ENCODE results near the gene PRPF18. TPM values are rescaled to one million over a fixed set of nuclear protein-coding genes. Genes with fewer than 3 reads are reported as not detected.

Gene PRPF18
- total RNA-seq, 1 experiment from 2014 or later, result 13.4 TPM

DNA sequence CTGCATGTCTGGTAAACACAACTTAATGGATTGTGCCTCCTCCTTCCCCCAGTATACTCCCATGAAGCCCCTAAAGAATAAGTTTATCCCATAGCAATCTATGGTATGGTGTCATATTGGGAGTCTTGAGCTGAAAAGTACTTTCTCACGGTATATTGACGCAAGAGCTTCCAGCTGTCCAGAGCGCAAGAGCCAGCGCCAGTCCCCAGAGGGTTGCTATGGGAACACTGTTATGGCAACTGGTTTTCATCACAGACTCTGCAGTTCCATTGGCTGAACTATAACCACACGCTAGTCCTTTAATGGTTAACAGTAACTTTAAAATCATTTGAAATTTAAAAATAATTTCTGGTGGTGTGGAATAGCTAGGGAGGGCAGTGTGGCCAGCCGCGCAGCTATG is 46.9 kb downstream of the PRPF18 start:
- ChIA-PET CTCF (interaction anchor here (0.5 to 1.2 kb wide), 4 partner anchors 12 to 543 kb away, joined by 3 read pairs; no protein-coding TSS in a partner anchor), POLR2A (no interaction called here)
- no peaks in the 10 kb centered on the region for H3K9me3 Mint-ChIP-seq
- ATAC-seq, result peak; percentile 24; the same call in 1 of the 2 replicates
- H3K27ac Mint-ChIP-seq, result peak overlapping the region; percentile 42; the same call in 1 of the 2 replicates
- H3K4me3 Mint-ChIP-seq, result no peak overlapping the region
- TF ChIP-seq FOXP1 (CRISPR knock-in tag; IDR thresholded peaks at IDR 0.05; ENCODE audit: borderline replicate concordance) (no peak), SMAD4 (CRISPR knock-in tag; IDR thresholded peaks at IDR 0.05) (no peak), GABPB1 (CRISPR knock-in tag; IDR thresholded peaks at IDR 0.05) (no peak), ELF4 (CRISPR knock-in tag; IDR thresholded peaks at IDR 0.05; ENCODE audit: low read depth) (no peak)
- TF ChIP-seq, protein P1, sequence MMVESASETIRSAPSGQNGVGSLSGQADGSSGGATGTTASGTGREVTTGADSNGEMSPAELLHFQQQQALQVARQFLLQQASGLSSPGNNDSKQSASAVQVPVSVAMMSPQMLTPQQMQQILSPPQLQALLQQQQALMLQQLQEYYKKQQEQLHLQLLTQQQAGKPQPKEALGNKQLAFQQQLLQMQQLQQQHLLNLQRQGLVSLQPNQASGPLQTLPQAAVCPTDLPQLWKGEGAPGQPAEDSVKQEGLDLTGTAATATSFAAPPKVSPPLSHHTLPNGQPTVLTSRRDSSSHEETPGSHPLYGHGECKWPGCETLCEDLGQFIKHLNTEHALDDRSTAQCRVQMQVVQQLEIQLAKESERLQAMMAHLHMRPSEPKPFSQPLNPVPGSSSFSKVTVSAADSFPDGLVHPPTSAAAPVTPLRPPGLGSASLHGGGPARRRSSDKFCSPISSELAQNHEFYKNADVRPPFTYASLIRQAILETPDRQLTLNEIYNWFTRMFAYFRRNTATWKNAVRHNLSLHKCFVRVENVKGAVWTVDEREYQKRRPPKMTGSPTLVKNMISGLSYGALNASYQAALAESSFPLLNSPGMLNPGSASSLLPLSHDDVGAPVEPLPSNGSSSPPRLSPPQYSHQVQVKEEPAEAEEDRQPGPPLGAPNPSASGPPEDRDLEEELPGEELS (CRISPR knock-in tag; IDR thresholded peaks at IDR 0.05), result no peak
- TF ChIP-seq, protein P2, sequence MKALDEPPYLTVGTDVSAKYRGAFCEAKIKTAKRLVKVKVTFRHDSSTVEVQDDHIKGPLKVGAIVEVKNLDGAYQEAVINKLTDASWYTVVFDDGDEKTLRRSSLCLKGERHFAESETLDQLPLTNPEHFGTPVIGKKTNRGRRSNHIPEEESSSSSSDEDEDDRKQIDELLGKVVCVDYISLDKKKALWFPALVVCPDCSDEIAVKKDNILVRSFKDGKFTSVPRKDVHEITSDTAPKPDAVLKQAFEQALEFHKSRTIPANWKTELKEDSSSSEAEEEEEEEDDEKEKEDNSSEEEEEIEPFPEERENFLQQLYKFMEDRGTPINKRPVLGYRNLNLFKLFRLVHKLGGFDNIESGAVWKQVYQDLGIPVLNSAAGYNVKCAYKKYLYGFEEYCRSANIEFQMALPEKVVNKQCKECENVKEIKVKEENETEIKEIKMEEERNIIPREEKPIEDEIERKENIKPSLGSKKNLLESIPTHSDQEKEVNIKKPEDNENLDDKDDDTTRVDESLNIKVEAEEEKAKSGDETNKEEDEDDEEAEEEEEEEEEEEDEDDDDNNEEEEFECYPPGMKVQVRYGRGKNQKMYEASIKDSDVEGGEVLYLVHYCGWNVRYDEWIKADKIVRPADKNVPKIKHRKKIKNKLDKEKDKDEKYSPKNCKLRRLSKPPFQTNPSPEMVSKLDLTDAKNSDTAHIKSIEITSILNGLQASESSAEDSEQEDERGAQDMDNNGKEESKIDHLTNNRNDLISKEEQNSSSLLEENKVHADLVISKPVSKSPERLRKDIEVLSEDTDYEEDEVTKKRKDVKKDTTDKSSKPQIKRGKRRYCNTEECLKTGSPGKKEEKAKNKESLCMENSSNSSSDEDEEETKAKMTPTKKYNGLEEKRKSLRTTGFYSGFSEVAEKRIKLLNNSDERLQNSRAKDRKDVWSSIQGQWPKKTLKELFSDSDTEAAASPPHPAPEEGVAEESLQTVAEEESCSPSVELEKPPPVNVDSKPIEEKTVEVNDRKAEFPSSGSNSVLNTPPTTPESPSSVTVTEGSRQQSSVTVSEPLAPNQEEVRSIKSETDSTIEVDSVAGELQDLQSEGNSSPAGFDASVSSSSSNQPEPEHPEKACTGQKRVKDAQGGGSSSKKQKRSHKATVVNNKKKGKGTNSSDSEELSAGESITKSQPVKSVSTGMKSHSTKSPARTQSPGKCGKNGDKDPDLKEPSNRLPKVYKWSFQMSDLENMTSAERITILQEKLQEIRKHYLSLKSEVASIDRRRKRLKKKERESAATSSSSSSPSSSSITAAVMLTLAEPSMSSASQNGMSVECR (CRISPR knock-in tag; IDR thresholded peaks at IDR 0.05; ENCODE audit: borderline replicate concordance), result no peak
- no peak for DNase-seq (ENCODE audit: low spot score)
- H3K36me3 Mint-ChIP-seq, result peaks cover under 1% of the 10 kb centered on the region; the same call in 1 of the 2 replicates
- no peaks in the 10 kb centered on the region for H3K27me3 Mint-ChIP-seq (ENCODE audit: low read depth)
- H3K4me1 Mint-ChIP-seq, result peaks cover 3% of the 10 kb centered on the region

DNA sequence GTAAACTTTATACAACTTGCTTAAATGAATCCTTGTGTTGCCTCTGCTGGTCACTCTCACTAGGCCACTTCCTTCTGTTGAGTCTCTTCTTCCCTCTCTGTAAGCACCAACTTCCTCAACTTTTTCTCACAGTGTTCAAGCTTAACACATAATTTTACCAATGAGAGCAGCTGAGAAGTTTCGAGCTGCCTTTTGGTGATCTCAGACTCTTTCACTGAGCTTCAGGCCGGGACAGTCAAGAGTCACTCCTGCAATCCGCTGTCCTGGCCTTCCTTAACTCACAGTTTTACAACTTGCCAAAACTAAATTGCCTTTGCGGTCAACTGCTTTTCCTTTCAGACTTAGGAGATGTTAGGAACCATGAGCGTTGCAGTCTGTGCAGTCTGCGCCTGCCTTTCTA is 47.4 kb downstream of the PRPF18 start:
- Mint-ChIP-seq H3K4me1 (no peaks in the 10 kb centered on the region), H3K27ac (peak overlapping the region; percentile 16; the same call in 1 of the 2 replicates), H3K36me3 (peaks cover 3% of the 10 kb centered on the region; the same call in 1 of the 2 replicates), H3K27me3 (ENCODE audit: low read depth) (no peaks in the 10 kb centered on the region), H3K4me3 (no peak overlapping the region), H3K9me3 (no peaks in the 10 kb centered on the region)
- ChIA-PET CTCF (interaction anchor here (0.8 to 1.2 kb wide), 3 partner anchors 25 to 97 kb away, joined by 3 read pairs; no protein-coding TSS in a partner anchor), POLR2A (no interaction called here)
- DNase-seq (ENCODE audit: low spot score) (no peak), ATAC-seq (no peak)
- TF ChIP-seq, protein P3, sequence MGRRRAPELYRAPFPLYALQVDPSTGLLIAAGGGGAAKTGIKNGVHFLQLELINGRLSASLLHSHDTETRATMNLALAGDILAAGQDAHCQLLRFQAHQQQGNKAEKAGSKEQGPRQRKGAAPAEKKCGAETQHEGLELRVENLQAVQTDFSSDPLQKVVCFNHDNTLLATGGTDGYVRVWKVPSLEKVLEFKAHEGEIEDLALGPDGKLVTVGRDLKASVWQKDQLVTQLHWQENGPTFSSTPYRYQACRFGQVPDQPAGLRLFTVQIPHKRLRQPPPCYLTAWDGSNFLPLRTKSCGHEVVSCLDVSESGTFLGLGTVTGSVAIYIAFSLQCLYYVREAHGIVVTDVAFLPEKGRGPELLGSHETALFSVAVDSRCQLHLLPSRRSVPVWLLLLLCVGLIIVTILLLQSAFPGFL (CRISPR knock-in tag; IDR thresholded peaks at IDR 0.05; ENCODE audit: borderline replicate concordance), result no peak
- TF ChIP-seq, protein P4, sequence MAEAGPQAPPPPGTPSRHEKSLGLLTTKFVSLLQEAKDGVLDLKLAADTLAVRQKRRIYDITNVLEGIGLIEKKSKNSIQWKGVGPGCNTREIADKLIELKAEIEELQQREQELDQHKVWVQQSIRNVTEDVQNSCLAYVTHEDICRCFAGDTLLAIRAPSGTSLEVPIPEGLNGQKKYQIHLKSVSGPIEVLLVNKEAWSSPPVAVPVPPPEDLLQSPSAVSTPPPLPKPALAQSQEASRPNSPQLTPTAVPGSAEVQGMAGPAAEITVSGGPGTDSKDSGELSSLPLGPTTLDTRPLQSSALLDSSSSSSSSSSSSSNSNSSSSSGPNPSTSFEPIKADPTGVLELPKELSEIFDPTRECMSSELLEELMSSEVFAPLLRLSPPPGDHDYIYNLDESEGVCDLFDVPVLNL (CRISPR knock-in tag; IDR thresholded peaks at IDR 0.05; ENCODE audit: borderline replicate concordance, low read depth), result no peak
- TF ChIP-seq, protein P5, sequence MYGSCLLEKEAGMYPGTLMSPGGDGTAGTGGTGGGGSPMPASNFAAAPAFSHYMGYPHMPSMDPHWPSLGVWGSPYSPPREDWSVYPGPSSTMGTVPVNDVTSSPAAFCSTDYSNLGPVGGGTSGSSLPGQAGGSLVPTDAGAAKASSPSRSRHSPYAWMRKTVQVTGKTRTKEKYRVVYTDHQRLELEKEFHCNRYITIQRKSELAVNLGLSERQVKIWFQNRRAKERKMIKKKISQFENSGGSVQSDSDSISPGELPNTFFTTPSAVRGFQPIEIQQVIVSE (CRISPR knock-in tag; IDR thresholded peaks at IDR 0.05; ENCODE audit: borderline replicate concordance), result no peak
- TF ChIP-seq NFE2L1 (CRISPR knock-in tag; IDR thresholded peaks at IDR 0.05) (no peak), HMGA2 (CRISPR knock-in tag; IDR thresholded peaks at IDR 0.05) (no peak), MXD4 (CRISPR knock-in tag; IDR thresholded peaks at IDR 0.05; ENCODE audit: borderline replicate concordance) (no peak), CREB1 (CRISPR knock-in tag; IDR thresholded peaks at IDR 0.05) (no peak), OVOL2 (CRISPR knock-in tag; IDR thresholded peaks at IDR 0.05; ENCODE audit: borderline replicate concordance) (no peak)
- TF ChIP-seq, protein P6, sequence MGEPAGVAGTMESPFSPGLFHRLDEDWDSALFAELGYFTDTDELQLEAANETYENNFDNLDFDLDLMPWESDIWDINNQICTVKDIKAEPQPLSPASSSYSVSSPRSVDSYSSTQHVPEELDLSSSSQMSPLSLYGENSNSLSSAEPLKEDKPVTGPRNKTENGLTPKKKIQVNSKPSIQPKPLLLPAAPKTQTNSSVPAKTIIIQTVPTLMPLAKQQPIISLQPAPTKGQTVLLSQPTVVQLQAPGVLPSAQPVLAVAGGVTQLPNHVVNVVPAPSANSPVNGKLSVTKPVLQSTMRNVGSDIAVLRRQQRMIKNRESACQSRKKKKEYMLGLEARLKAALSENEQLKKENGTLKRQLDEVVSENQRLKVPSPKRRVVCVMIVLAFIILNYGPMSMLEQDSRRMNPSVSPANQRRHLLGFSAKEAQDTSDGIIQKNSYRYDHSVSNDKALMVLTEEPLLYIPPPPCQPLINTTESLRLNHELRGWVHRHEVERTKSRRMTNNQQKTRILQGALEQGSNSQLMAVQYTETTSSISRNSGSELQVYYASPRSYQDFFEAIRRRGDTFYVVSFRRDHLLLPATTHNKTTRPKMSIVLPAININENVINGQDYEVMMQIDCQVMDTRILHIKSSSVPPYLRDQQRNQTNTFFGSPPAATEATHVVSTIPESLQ (CRISPR knock-in tag; IDR thresholded peaks at IDR 0.05), result no peak
- TF ChIP-seq, protein P7, sequence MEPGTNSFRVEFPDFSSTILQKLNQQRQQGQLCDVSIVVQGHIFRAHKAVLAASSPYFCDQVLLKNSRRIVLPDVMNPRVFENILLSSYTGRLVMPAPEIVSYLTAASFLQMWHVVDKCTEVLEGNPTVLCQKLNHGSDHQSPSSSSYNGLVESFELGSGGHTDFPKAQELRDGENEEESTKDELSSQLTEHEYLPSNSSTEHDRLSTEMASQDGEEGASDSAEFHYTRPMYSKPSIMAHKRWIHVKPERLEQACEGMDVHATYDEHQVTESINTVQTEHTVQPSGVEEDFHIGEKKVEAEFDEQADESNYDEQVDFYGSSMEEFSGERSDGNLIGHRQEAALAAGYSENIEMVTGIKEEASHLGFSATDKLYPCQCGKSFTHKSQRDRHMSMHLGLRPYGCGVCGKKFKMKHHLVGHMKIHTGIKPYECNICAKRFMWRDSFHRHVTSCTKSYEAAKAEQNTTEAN (CRISPR knock-in tag; IDR thresholded peaks at IDR 0.05), result no peak
- TF ChIP-seq, protein P8, sequence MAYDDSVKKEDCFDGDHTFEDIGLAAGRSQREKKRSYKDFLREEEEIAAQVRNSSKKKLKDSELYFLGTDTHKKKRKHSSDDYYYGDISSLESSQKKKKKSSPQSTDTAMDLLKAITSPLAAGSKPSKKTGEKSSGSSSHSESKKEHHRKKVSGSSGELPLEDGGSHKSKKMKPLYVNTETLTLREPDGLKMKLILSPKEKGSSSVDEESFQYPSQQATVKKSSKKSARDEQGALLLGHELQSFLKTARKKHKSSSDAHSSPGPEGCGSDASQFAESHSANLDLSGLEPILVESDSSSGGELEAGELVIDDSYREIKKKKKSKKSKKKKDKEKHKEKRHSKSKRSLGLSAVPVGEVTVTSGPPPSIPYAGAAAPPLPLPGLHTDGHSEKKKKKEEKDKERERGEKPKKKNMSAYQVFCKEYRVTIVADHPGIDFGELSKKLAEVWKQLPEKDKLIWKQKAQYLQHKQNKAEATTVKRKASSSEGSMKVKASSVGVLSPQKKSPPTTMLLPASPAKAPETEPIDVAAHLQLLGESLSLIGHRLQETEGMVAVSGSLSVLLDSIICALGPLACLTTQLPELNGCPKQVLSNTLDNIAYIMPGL (CRISPR knock-in tag; IDR thresholded peaks at IDR 0.05), result no peak
